HG03460 (cell line): ENCODE measurements around the gene TAB3.

ENCODE experiments used
- ATAC-seq: cut with Tn5 transposase; IDR thresholded peaks from one replicate; pipeline ENCODE4 v1.9.1; 2021; ENCODE audit not compliant: unreplicated experiment

The TAB3 gene

GRCh38 chrX:30889147-30890140 is at the start of gene TAB3:
Gene TAB3, minus strand, starts transcription at chrX:30889254. Its CDS starts 29,666 bp downstream, at chrX:30859588.
- peak; percentile 91 for ATAC-seq

- ATAC-seq, result no peak
Measured at GRCh38 chrX:30938295-30938694, 49.2 kb upstream of the TAB3 start.

GRCh38 chrX:30935985-30936384 is 46.9 kb upstream of the TAB3 start:
- no peak for ATAC-seq

GRCh38 chrX:30931920-30932319 is 42.9 kb upstream of the TAB3 start:
- no peak for ATAC-seq

- no peak for ATAC-seq
Measured at GRCh38 chrX:30930679-30931078, 41.6 kb upstream of the TAB3 start.

GRCh38 chrX:30930143-30930542 is 41.1 kb upstream of the TAB3 start:
- ATAC-seq, result no peak

- ATAC-seq, result no peak
Measured at GRCh38 chrX:30920271-30920670, 31.2 kb upstream of the TAB3 start.

GRCh38 chrX:30918480-30918879 is 29.4 kb upstream of the TAB3 start:
- no peak for ATAC-seq

GRCh38 chrX:30913492-30913891 is 24.4 kb upstream of the TAB3 start:
- no peak for ATAC-seq

- ATAC-seq, result no peak
Measured at GRCh38 chrX:30910124-30910860, 21.2 kb upstream of the TAB3 start.

- ATAC-seq, result no peak
Measured at GRCh38 chrX:30906726-30907125, 17.7 kb upstream of the TAB3 start.

- no peak for ATAC-seq
Measured at GRCh38 chrX:30905321-30905720, 16.3 kb upstream of the TAB3 start.

- no peak for ATAC-seq
Measured at GRCh38 chrX:30904632-30905031, 15.6 kb upstream of the TAB3 start.

GRCh38 chrX:30904186-30904585 is 15.1 kb upstream of the TAB3 start:
- no peak for ATAC-seq

- ATAC-seq, result no peak
Measured at GRCh38 chrX:30900227-30900626, 11.2 kb upstream of the TAB3 start.

GRCh38 chrX:30898886-30899285 is 9.8 kb upstream of the TAB3 start:
- no peak for ATAC-seq

GRCh38 chrX:30895370-30895769 is 6.3 kb upstream of the TAB3 start:
- ATAC-seq, result no peak

- no peak for ATAC-seq
Measured at GRCh38 chrX:30893206-30893605, 4.2 kb upstream of the TAB3 start.

GRCh38 chrX:30892591-30892990 is 3.5 kb upstream of the TAB3 start:
- ATAC-seq, result no peak

GRCh38 chrX:30888526-30889146 is 418 bp downstream of the TAB3 start:
- ATAC-seq, result peak; percentile 23

- ATAC-seq, result no peak
Measured at GRCh38 chrX:30887721-30888120, 1.3 kb downstream of the TAB3 start.

- ATAC-seq, result no peak
Measured at GRCh38 chrX:30887288-30887687, 1.8 kb downstream of the TAB3 start.
